CD4-positive, alpha-beta T cell (primary cell): ENCODE data around the gene CPSF4L. TPM values are rescaled to one million over a fixed set of nuclear protein-coding genes. Genes with fewer than 3 reads are reported as not detected.

Source experiments
- ATAC-seq: fragments of 200-7000 bp; cut with Tn5 transposase; one replicate; pipeline ENCODE4 v1.10.0; 2022; ENCODE audit warnings: mild to moderate bottlenecking; ENCODE audit not compliant: poor library complexity
- CTCF ChIA-PET: fragments of 350-600 bp; sonication (Branson Sonifier 250); formaldehyde crosslinking; loops from one replicate; lab custom pipeline; 2021; ENCODE audit warnings: antibody characterized with exemption, inconsistent platforms; lab: Charles Lee
- POLR2A ChIA-PET: fragments of 350-600 bp; sonication (Branson Sonifier 250); formaldehyde crosslinking; loops from one replicate; lab custom pipeline; 2021; ENCODE audit warnings: antibody characterized with exemption, inconsistent platforms; lab: Charles Lee
- DNase-seq, 14 experiments: peaks; one replicate each; pipeline ENCODE4 v3.0.0-alpha.2; 2013 to 2020; ENCODE audit warnings: mixed read lengths in 2 of 14
- H3K27ac ChIP-seq, 2 donors: one replicate each; pipeline versions ENCODE4 v1.5.1 to v1.7.0; 2013; ENCODE audit warnings: low read length in 2 of 2, low read depth in 1 of 2, mild to moderate bottlenecking in 1 of 2
- H3K27me3 ChIP-seq, 2 experiments: 1 replicate in 1 of 2; 2 replicates in 1 of 2; pipeline versions ENCODE4 v1.6.1 to v1.7.0; 2013; ENCODE audit warnings: low read length in 2 of 2, control low read depth in 1 of 2, mild to moderate bottlenecking in 1 of 2, moderate library complexity in 1 of 2; ENCODE audit not compliant: insufficient read depth in 2 of 2, control insufficient read depth in 1 of 2
- H3K36me3 ChIP-seq: one replicate; pipeline ENCODE4 v1.6.1; 2013; ENCODE audit warnings: low read length, control low read depth; ENCODE audit not compliant: insufficient read depth
- H3K4me1 ChIP-seq: one replicate; pipeline ENCODE4 v1.6.1; 2013; ENCODE audit warnings: low read length, control low read depth; ENCODE audit not compliant: insufficient read depth
- H3K4me3 ChIP-seq: one replicate; pipeline ENCODE4 v1.5.1; 2013; ENCODE audit warnings: mild to moderate bottlenecking, low read length, moderate library complexity
- H3K9me3 ChIP-seq, 2 experiments: 1 replicate in 1 of 2; 2 replicates in 1 of 2; pipeline versions ENCODE4 v1.6.1 to v1.7.0; 2013; ENCODE audit warnings: low read length in 2 of 2, mild to moderate bottlenecking in 2 of 2, control low read depth in 1 of 2, moderate library complexity in 1 of 2; ENCODE audit not compliant: control insufficient read depth in 1 of 2, insufficient read depth in 1 of 2
- H3K27ac Mint-ChIP-seq: one replicate; pipeline ENCODE4 v1.8.0; 2020; ENCODE audit warnings: mixed read lengths
- H3K27me3 Mint-ChIP-seq: one replicate; pipeline ENCODE4 v1.8.0; 2021; ENCODE audit warnings: mixed read lengths
- H3K36me3 Mint-ChIP-seq: one replicate; pipeline ENCODE4 v1.8.0; 2021; ENCODE audit warnings: low read depth, mixed read lengths
- H3K4me1 Mint-ChIP-seq: one replicate; pipeline ENCODE4 v1.8.0; 2021; ENCODE audit warnings: low read depth, mixed read lengths
- H3K4me3 Mint-ChIP-seq: one replicate; pipeline ENCODE4 v1.8.0; 2020; ENCODE audit warnings: mild to moderate bottlenecking, mixed read lengths
- H3K9me3 Mint-ChIP-seq: one replicate; pipeline ENCODE4 v1.8.0; 2020; ENCODE audit warnings: mixed read lengths
- intact Hi-C, 2 experiments: fragments of 100-400 bp; cut with DNase I in 1 of 2; cut with micrococcal nuclease in 1 of 2; formaldehyde crosslinking; loops; one replicate each; pipeline versions ENCODE4 v1.15.1 to v1.9.0; 2023 to 2025; cut with DNase I, micrococcal nuclease
- total RNA-seq, 174 experiments: library from RNA in 2 of 174; stranded (reverse) in 2 of 174; gene quantifications; one replicate each; pipeline ENCODE4 v1.2.3 and lab custom pipeline; 2021 to 2026
- TF ChIP-seq, protein P1 (sequence below): fragments of 200-600 bp; IDR thresholded peaks from one replicate; pipeline ENCODE4 v1.8.0; 2022; ENCODE audit warnings: antibody characterized with exemption, mild to moderate bottlenecking

CPSF4L gene
- total RNA-seq, 2 experiments from 2014 or later: not detected

- Mint-ChIP-seq H3K4me3 (no peak overlapping the region), H3K4me1 (no peaks in the 10 kb centered on the region), H3K36me3 (no peaks in the 10 kb centered on the region), H3K27ac (no peak overlapping the region), H3K9me3 (no peaks in the 10 kb centered on the region), H3K27me3 (peaks cover 4% of the 10 kb centered on the region)
- DNase-seq (no peak), ATAC-seq (no peak)
- intact Hi-C loops: no loop called here
- H3K9me3 ChIP-seq: no peaks in the 10 kb centered on the region
- peaks cover 0 to 2% of the 10 kb centered on the region in 2 experiments for H3K27me3 ChIP-seq
- ChIA-PET CTCF (interaction anchor here (1.0 kb wide), 1 partner anchor 9 kb away, joined by 4 read pairs; no protein-coding TSS in a partner anchor), POLR2A (interaction anchor here (1.3 kb wide), 1 partner anchor 9 kb away, joined by 3 read pairs; no protein-coding TSS in a partner anchor)
- H3K4me3 ChIP-seq: no peak overlapping the region
- TF ChIP-seq, protein P1, sequence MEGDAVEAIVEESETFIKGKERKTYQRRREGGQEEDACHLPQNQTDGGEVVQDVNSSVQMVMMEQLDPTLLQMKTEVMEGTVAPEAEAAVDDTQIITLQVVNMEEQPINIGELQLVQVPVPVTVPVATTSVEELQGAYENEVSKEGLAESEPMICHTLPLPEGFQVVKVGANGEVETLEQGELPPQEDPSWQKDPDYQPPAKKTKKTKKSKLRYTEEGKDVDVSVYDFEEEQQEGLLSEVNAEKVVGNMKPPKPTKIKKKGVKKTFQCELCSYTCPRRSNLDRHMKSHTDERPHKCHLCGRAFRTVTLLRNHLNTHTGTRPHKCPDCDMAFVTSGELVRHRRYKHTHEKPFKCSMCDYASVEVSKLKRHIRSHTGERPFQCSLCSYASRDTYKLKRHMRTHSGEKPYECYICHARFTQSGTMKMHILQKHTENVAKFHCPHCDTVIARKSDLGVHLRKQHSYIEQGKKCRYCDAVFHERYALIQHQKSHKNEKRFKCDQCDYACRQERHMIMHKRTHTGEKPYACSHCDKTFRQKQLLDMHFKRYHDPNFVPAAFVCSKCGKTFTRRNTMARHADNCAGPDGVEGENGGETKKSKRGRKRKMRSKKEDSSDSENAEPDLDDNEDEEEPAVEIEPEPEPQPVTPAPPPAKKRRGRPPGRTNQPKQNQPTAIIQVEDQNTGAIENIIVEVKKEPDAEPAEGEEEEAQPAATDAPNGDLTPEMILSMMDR: no peak
- H3K4me1 ChIP-seq: peaks cover 4% of the 10 kb centered on the region
- no peak overlapping the region for H3K27ac ChIP-seq
- no peaks in the 10 kb centered on the region for H3K36me3 ChIP-seq
These were observed 39.7 kb upstream of the CPSF4L start for GRCh38 chr17:73301369-73301768.

GRCh38 chr17:73300392-73300791 lies 38.7 kb upstream of the CPSF4L start:
- no peak overlapping the region for H3K4me3 ChIP-seq
- POLR2A ChIA-PET: no interaction called here
- H3K9me3 Mint-ChIP-seq: no peaks in the 10 kb centered on the region
- no peak for DNase-seq
- no peaks in the 10 kb centered on the region for H3K4me1 ChIP-seq
- H3K36me3 ChIP-seq: no peaks in the 10 kb centered on the region
- no peak for ATAC-seq
- intact Hi-C loops: no loop called here
- H3K27me3 ChIP-seq: peaks cover 0 to under 1% of the 10 kb centered on the region in 2 experiments
- H3K4me1 Mint-ChIP-seq: no peaks in the 10 kb centered on the region
- H3K27ac Mint-ChIP-seq: no peak overlapping the region
- H3K27me3 Mint-ChIP-seq: peaks cover 4% of the 10 kb centered on the region
- H3K27ac ChIP-seq: no peak overlapping the region
- H3K36me3 Mint-ChIP-seq: no peaks in the 10 kb centered on the region
- no peaks in the 10 kb centered on the region for H3K9me3 ChIP-seq
- no peak overlapping the region for H3K4me3 Mint-ChIP-seq
- CTCF ChIA-PET: no interaction called here
- TF ChIP-seq, protein P1: no peak

- no peaks in the 10 kb centered on the region for H3K27me3 Mint-ChIP-seq
- H3K36me3 Mint-ChIP-seq: no peaks in the 10 kb centered on the region
- Histone ChIP-seq H3K27ac (no peak overlapping the region), H3K27me3 (no peaks in the 10 kb centered on the region), H3K4me3 (no peak overlapping the region), H3K4me1 (no peaks in the 10 kb centered on the region), H3K36me3 (no peaks in the 10 kb centered on the region), H3K9me3 (no peaks in the 10 kb centered on the region)
- intact Hi-C loops: no loop called here
- POLR2A ChIA-PET: no interaction called here
- no peak overlapping the region for H3K27ac Mint-ChIP-seq
- no peak for ATAC-seq
- TF ChIP-seq, protein P1: no peak
- no peaks in the 10 kb centered on the region for H3K4me1 Mint-ChIP-seq
- H3K9me3 Mint-ChIP-seq: no peaks in the 10 kb centered on the region
- DNase-seq: no peak
- CTCF ChIA-PET: interaction anchor here (0.6 kb wide), 1 partner anchor 142 kb away, joined by 3 read pairs; no protein-coding TSS in a partner anchor
- H3K4me3 Mint-ChIP-seq: no peak overlapping the region
These were observed 36.5 kb upstream of the CPSF4L start for GRCh38 chr17:73297934-73298861.
